Measurements from ENCODE around the gene ERCC8.
A peak's percentile ranks its signal among the peaks of the same experiment; 100 is the strongest.

The ERCC8 gene

GRCh38 chr5:60958088-60958487, 13.2 kb upstream of the ERCC8 start:
- TF ChIP-seq, protein P1, sequence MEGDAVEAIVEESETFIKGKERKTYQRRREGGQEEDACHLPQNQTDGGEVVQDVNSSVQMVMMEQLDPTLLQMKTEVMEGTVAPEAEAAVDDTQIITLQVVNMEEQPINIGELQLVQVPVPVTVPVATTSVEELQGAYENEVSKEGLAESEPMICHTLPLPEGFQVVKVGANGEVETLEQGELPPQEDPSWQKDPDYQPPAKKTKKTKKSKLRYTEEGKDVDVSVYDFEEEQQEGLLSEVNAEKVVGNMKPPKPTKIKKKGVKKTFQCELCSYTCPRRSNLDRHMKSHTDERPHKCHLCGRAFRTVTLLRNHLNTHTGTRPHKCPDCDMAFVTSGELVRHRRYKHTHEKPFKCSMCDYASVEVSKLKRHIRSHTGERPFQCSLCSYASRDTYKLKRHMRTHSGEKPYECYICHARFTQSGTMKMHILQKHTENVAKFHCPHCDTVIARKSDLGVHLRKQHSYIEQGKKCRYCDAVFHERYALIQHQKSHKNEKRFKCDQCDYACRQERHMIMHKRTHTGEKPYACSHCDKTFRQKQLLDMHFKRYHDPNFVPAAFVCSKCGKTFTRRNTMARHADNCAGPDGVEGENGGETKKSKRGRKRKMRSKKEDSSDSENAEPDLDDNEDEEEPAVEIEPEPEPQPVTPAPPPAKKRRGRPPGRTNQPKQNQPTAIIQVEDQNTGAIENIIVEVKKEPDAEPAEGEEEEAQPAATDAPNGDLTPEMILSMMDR (IDR thresholded peaks at IDR 0.05; ENCODE audit: insufficient read depth, low read depth, low read length, missing control alignments) = no peak
- no peak overlapping the region for H3K4me3 ChIP-seq (ENCODE audit: low read length)
- DNase-seq (ENCODE audit: low read depth) = no peak

GRCh38 chr5:60955239-60955638, 10.4 kb upstream of the ERCC8 start:
- TF ChIP-seq, protein P1 (IDR thresholded peaks at IDR 0.05; ENCODE audit: insufficient read depth, low read depth, low read length, missing control alignments) = no peak
- DNase-seq (ENCODE audit: low read depth) = no peak

DNA sequence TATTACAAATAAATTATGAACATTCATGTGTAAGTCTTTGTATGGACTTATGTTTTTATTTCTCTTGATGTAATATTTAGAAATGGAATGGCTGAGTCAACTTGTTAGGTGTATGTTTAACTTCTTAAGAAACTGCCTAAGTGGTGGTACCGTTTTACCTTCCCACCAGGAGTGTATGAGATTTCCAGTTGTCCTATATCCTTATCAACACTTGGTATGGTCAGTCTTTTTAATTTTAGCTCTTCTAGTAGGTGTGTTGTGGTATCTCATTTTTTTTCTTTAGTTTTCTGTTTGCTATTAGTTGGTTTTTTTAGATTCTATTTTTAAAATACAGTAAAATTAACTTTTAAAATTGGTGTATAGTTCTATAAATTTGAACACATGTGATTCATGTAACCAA, 3.9 kb upstream of the ERCC8 start:
- DNase-seq (ENCODE audit: low read depth) = no peak
- TF ChIP-seq, protein P1 (IDR thresholded peaks at IDR 0.05; ENCODE audit: insufficient read depth, low read depth, low read length, missing control alignments) = no peak
- no peak overlapping the region for H3K4me3 ChIP-seq (ENCODE audit: low read length)

More at GRCh38 chr5:60955239-60955638, 10.4 kb upstream of the ERCC8 start:
- no peak overlapping the region for H3K4me3 ChIP-seq (ENCODE audit: low read length)

- TF ChIP-seq, protein P1 (IDR thresholded peaks at IDR 0.05; ENCODE audit: insufficient read depth, low read depth, low read length, missing control alignments) = no peak
- DNase-seq (ENCODE audit: low read depth) = peak; percentile 62
- peak overlapping the region; percentile 92 for H3K4me3 ChIP-seq (ENCODE audit: low read length)
These were observed 930 bp upstream of the ERCC8 start for GRCh38 chr5:60945813-60946187.

- peak overlapping the region; percentile 92 for H3K4me3 ChIP-seq (ENCODE audit: low read length)
- TF ChIP-seq, protein P1 (IDR thresholded peaks at IDR 0.05; ENCODE audit: insufficient read depth, low read depth, low read length, missing control alignments) = no peak
- peak; percentile 58 for DNase-seq (ENCODE audit: low read depth)
These were observed 1.2 kb downstream of the ERCC8 start for GRCh38 chr5:60943624-60944023.

- TF ChIP-seq, protein P1 (IDR thresholded peaks at IDR 0.05; ENCODE audit: insufficient read depth, low read depth, low read length, missing control alignments) = no peak
- DNase-seq (ENCODE audit: low read depth) = peak; percentile 6
- no peak overlapping the region for H3K4me3 ChIP-seq (ENCODE audit: low read length)
These were observed 15.8 kb downstream of the ERCC8 start for GRCh38 chr5:60929024-60929423.

GRCh38 chr5:60927450-60927849, 17.4 kb downstream of the ERCC8 start:
- no peak for DNase-seq (ENCODE audit: low read depth)
- TF ChIP-seq, protein P1 (IDR thresholded peaks at IDR 0.05; ENCODE audit: insufficient read depth, low read depth, low read length, missing control alignments) = no peak
- no peak overlapping the region for H3K4me3 ChIP-seq (ENCODE audit: low read length)
